NCI-H1694 treated with DMSO at 0.1 percent for 48 hours (cell line): ENCODE data around the gene CCDC74B.
"Not testable (repeated sequence)": the region's sequence is repeated elsewhere in the genome, so short reads cannot be mapped to it uniquely, and the experiment has no call there.

ENCODE experiments used
- DNase-seq: peaks from one replicate; lab custom pipeline; 2025; lab: John Stamatoyannopoulos, UW

Gene CCDC74B

GRCh38 chr2:130150181-130151144 lies 5.6 kb upstream of the CCDC74B start:
- no peak for DNase-seq

GRCh38 chr2:130148515-130148914 lies 3.6 kb upstream of the CCDC74B start:
- not testable (repeated sequence) for DNase-seq

GRCh38 chr2:130143266-130144039 lies 1.5 kb downstream of the CCDC74B start:
- DNase-seq = not testable (repeated sequence)

- not testable (repeated sequence) for DNase-seq
Observed at GRCh38 chr2:130142396-130143265, 2.3 kb downstream of the CCDC74B start.

GRCh38 chr2:130141645-130142370 lies 3.1 kb downstream of the CCDC74B start:
- DNase-seq = not testable (repeated sequence)

- not testable (repeated sequence) for DNase-seq
Observed at GRCh38 chr2:130141002-130141401, 3.9 kb downstream of the CCDC74B start.

- not testable (repeated sequence) for DNase-seq
Observed at GRCh38 chr2:130140516-130140915, 4.4 kb downstream of the CCDC74B start.

- not testable (repeated sequence) for DNase-seq
Observed at GRCh38 chr2:130139331-130140280, 5.3 kb downstream of the CCDC74B start.

- DNase-seq = not testable (repeated sequence)
Observed at GRCh38 chr2:130138841-130139251, 6.1 kb downstream of the CCDC74B start.

GRCh38 chr2:130138326-130138725 lies 6.6 kb downstream of the CCDC74B start:
- DNase-seq = not testable (repeated sequence)

GRCh38 chr2:130137118-130137517 lies 7.8 kb downstream of the CCDC74B start:
- DNase-seq = not testable (repeated sequence)

- not testable (repeated sequence) for DNase-seq
Observed at GRCh38 chr2:130136546-130136945, 8.4 kb downstream of the CCDC74B start.

GRCh38 chr2:130135692-130136541 lies 9.0 kb downstream of the CCDC74B start:
- DNase-seq = no peak

- DNase-seq = not testable (repeated sequence)
Observed at GRCh38 chr2:130129120-130129829, 15.6 kb downstream of the CCDC74B start, which contains the start of gene POTEF. POTEF (minus strand) TSS chr2:130129222; CDS start chr2:130120515, 8,707 bp downstream.

GRCh38 chr2:130128464-130128863 lies 16.4 kb downstream of the CCDC74B start:
- not testable (repeated sequence) for DNase-seq

GRCh38 chr2:130127726-130128125 lies 17.2 kb downstream of the CCDC74B start:
- DNase-seq = not testable (repeated sequence)

- DNase-seq = not testable (repeated sequence)
Observed at GRCh38 chr2:130120924-130121323, 24.0 kb downstream of the CCDC74B start.
